ENCODE measurements around the gene PSMB2.

The PSMB2 gene

DNA sequence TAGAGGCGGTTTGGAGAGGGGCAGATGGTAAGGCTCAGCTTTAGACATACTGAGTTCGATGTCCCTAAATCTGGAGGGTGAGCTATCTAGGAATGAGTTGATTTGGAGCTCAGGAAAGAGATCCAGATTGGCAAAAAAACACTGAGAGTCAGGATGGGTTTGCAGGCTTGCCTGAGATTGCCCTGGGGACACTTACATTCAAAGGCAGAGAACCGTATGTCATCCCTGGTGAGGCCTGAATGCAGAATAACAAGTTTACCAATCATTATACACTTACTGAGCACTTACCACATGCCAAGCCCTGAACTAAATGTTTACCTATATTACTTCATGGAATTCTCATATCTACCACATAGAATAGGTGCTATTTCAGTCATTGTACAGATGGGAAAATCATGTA, 40.7 kb downstream of the PSMB2 start:
- DNase-seq (ENCODE audit: low read depth) = no peak
- TF ChIP-seq, protein P1, sequence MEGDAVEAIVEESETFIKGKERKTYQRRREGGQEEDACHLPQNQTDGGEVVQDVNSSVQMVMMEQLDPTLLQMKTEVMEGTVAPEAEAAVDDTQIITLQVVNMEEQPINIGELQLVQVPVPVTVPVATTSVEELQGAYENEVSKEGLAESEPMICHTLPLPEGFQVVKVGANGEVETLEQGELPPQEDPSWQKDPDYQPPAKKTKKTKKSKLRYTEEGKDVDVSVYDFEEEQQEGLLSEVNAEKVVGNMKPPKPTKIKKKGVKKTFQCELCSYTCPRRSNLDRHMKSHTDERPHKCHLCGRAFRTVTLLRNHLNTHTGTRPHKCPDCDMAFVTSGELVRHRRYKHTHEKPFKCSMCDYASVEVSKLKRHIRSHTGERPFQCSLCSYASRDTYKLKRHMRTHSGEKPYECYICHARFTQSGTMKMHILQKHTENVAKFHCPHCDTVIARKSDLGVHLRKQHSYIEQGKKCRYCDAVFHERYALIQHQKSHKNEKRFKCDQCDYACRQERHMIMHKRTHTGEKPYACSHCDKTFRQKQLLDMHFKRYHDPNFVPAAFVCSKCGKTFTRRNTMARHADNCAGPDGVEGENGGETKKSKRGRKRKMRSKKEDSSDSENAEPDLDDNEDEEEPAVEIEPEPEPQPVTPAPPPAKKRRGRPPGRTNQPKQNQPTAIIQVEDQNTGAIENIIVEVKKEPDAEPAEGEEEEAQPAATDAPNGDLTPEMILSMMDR (conservative IDR thresholded peaks at IDR 0.05; ENCODE audit: control insufficient read depth, insufficient read depth, low read depth, low read length) = no peak
- H3K4me3 ChIP-seq (ENCODE audit: control insufficient read depth, low read depth, low read length) = no peak overlapping the region

DNA sequence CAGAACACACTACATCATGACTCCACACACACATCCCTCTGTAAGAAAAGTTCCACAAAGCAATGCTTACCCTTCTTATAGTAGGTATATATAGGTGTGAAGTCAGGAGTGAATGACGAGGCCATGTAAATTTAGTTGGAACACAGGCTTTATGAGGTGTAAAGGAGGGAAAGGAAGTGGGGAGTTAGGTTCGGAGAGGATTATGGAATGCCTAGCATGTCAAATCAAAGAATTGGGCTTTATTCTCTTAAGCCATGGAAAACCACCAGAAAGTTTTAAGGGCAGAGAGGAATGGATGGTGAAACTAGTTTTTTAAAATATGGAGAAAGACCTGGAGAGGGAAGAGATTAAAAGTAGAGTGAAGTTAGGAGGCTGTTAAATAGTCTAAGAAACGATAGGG, 41.9 kb downstream of the PSMB2 start:
- TF ChIP-seq, protein P1 (conservative IDR thresholded peaks at IDR 0.05; ENCODE audit: control insufficient read depth, insufficient read depth, low read depth, low read length) = no peak
- H3K4me3 ChIP-seq (ENCODE audit: control insufficient read depth, low read depth, low read length) = no peak overlapping the region
- DNase-seq (ENCODE audit: low read depth) = no peak

DNA sequence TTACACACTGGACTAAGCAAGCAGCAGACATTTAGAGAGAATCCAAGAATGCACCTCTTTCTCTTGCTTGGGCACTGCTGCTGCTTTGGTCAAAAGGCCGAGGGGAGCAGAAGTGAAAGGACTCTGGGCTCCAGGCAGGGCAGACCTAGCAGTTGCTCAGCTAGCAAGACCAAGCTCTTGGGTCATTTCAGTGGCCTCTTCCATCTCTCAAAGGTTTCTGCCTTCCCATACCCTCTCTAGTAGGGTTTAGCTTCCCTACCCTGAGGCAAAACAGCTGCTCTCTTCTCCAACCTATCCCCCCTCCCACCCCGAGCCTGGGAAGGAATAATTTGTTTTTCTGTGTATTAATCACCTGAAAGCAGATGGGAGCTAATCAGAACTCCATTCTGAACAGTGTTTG, 42.4 kb downstream of the PSMB2 start:
- no peak for DNase-seq (ENCODE audit: low read depth)
- H3K4me3 ChIP-seq (ENCODE audit: control insufficient read depth, low read depth, low read length) = no peak overlapping the region
- TF ChIP-seq, protein P1 (conservative IDR thresholded peaks at IDR 0.05; ENCODE audit: control insufficient read depth, insufficient read depth, low read depth, low read length) = no peak

- DNase-seq (ENCODE audit: low read depth) = no peak
- TF ChIP-seq, protein P1 (conservative IDR thresholded peaks at IDR 0.05; ENCODE audit: control insufficient read depth, insufficient read depth, low read depth, low read length) = no peak
- H3K4me3 ChIP-seq (ENCODE audit: control insufficient read depth, low read depth, low read length) = no peak overlapping the region
Measured at GRCh38 chr1:35597870-35598269, 43.5 kb downstream of the PSMB2 start.

DNA sequence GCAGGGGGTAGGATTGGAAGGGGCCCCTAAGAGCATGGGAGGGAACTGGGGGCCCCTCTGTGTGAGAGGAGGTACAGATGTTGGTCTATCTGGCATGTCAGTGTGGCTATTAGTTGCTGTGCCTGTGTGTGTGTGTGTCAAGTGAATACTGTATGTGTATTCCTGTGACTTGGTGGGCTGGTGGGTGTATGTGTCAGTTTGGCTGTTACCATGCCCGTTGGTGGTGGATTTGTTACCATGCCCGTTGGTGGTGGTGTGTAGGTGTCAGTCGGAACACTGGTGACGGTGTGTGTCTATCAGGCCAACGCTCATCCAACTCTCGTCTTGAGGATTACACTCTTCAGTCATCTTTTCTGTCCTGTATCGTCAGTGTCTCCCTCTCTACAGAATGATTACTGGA, 45.6 kb downstream of the PSMB2 start:
- DNase-seq (ENCODE audit: low read depth) = no peak
- no peak overlapping the region for H3K4me3 ChIP-seq (ENCODE audit: control insufficient read depth, low read depth, low read length)
- TF ChIP-seq, protein P1 (conservative IDR thresholded peaks at IDR 0.05; ENCODE audit: control insufficient read depth, insufficient read depth, low read depth, low read length) = no peak

GRCh38 chr1:35594005-35594760, 47.1 kb downstream of the PSMB2 start:
- no peak overlapping the region for H3K4me3 ChIP-seq (ENCODE audit: control insufficient read depth, low read depth, low read length)
- TF ChIP-seq, protein P1 (conservative IDR thresholded peaks at IDR 0.05; ENCODE audit: control insufficient read depth, insufficient read depth, low read depth, low read length) = no peak
- DNase-seq (ENCODE audit: low read depth) = no peak

All from fibroblast of mammary gland (primary cell).